ENCODE measurements around the gene AIPL1. TPM values are rescaled to one million over a fixed set of nuclear protein-coding genes. Genes with fewer than 3 reads are reported as not detected.

Gene AIPL1
- total and polyA plus RNA-seq, 10 of the 15 experiments (the other 5 are each of a cell fraction or from before 2014, with no cell fraction given), result not detected

- TF ChIP-seq, protein P1, sequence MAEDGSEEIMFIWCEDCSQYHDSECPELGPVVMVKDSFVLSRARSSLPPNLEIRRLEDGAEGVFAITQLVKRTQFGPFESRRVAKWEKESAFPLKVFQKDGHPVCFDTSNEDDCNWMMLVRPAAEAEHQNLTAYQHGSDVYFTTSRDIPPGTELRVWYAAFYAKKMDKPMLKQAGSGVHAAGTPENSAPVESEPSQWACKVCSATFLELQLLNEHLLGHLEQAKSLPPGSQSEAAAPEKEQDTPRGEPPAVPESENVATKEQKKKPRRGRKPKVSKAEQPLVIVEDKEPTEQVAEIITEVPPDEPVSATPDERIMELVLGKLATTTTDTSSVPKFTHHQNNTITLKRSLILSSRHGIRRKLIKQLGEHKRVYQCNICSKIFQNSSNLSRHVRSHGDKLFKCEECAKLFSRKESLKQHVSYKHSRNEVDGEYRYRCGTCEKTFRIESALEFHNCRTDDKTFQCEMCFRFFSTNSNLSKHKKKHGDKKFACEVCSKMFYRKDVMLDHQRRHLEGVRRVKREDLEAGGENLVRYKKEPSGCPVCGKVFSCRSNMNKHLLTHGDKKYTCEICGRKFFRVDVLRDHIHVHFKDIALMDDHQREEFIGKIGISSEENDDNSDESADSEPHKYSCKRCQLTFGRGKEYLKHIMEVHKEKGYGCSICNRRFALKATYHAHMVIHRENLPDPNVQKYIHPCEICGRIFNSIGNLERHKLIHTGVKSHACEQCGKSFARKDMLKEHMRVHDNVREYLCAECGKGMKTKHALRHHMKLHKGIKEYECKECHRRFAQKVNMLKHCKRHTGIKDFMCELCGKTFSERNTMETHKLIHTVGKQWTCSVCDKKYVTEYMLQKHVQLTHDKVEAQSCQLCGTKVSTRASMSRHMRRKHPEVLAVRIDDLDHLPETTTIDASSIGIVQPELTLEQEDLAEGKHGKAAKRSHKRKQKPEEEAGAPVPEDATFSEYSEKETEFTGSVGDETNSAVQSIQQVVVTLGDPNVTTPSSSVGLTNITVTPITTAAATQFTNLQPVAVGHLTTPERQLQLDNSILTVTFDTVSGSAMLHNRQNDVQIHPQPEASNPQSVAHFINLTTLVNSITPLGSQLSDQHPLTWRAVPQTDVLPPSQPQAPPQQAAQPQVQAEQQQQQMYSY (CRISPR knock-in tag; IDR thresholded peaks at IDR 0.05), result no peak
- TF ChIP-seq NR2F1 (conservative IDR thresholded peaks at IDR 0.05), result no peak
- TF ChIP-seq RELA (IDR thresholded peaks at IDR 0.05; ENCODE audit: borderline replicate concordance, partially characterized antibody), result no peak
- TF ChIP-seq, protein P2, sequence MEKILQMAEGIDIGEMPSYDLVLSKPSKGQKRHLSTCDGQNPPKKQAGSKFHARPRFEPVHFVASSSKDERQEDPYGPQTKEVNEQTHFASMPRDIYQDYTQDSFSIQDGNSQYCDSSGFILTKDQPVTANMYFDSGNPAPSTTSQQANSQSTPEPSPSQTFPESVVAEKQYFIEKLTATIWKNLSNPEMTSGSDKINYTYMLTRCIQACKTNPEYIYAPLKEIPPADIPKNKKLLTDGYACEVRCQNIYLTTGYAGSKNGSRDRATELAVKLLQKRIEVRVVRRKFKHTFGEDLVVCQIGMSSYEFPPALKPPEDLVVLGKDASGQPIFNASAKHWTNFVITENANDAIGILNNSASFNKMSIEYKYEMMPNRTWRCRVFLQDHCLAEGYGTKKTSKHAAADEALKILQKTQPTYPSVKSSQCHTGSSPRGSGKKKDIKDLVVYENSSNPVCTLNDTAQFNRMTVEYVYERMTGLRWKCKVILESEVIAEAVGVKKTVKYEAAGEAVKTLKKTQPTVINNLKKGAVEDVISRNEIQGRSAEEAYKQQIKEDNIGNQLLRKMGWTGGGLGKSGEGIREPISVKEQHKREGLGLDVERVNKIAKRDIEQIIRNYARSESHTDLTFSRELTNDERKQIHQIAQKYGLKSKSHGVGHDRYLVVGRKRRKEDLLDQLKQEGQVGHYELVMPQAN (conservative IDR thresholded peaks at IDR 0.05), result no peak
These were observed 5.7 kb downstream of the AIPL1 start (continued) for GRCh38 chr17:6429266-6429665.

GRCh38 chr17:6428207-6428965, 6.5 kb downstream of the AIPL1 start:
- FAIRE-seq (no peak), DNase-seq (ENCODE audit: low read depth, low spot score) (no peak), ATAC-seq (no peak)
- H3K79me2 ChIP-seq (ENCODE audit: control insufficient read depth, insufficient read depth, low read length), result no peaks in the 10 kb centered on the region
- in situ Hi-C loops (cut with MboI), result no loop called here
- H3K27ac ChIP-seq (ENCODE audit: control insufficient read depth, insufficient read depth), result no peak overlapping the region
- no peaks in the 10 kb centered on the region for H3K27me3 ChIP-seq (replicated peaks in 1 of 2; ENCODE audit: control insufficient read depth in 2 of 2, insufficient read depth in 2 of 2, low read length in 1 of 2)
- H3K4me1 ChIP-seq (ENCODE audit: control insufficient read depth, insufficient read depth, low read length), result peaks cover 7% of the 10 kb centered on the region
- intact Hi-C loops (cut with micrococcal nuclease; ENCODE audit: unreplicated experiment), result no loop called here
- H2AFZ ChIP-seq (ENCODE audit: control insufficient read depth, low read depth, low read length), result no peak overlapping the region
- ChIA-PET RAD21 (ENCODE audit: unreplicated experiment) (no interaction called here), CTCF (interaction anchor here (0.9 kb wide), 1 partner anchor 8 kb away, joined by 3 read pairs; no protein-coding TSS in a partner anchor), SMC1A (ENCODE audit: uncharacterized antibody, unreplicated experiment) (no interaction called here), POLR2A (no interaction called here)
- H3K4me2 ChIP-seq (ENCODE audit: control insufficient read depth, insufficient read depth), result no peak overlapping the region
- BruUV-seq (replicated peaks), result no TSS peak
- H4K20me1 ChIP-seq (ENCODE audit: control insufficient read depth, insufficient read depth), result no peaks in the 10 kb centered on the region
- 82% methylated on average over 14 of the region's 17 CpGs for WGBS (ENCODE audit: insufficient coverage, insufficient replicate concordance, low lambda C conversion rate, missing lambda C conversion rate)
- H3K9ac ChIP-seq (ENCODE audit: control insufficient read depth, insufficient read depth, low read length), result no peak overlapping the region
- no peaks in the 10 kb centered on the region for H3K36me3 ChIP-seq (ENCODE audit: control insufficient read depth in 2 of 2, insufficient read depth in 2 of 2, low read length in 1 of 2)
- H3K9me3 ChIP-seq (replicated peaks; ENCODE audit: control insufficient read depth, insufficient read depth, low read length), result no peaks in the 10 kb centered on the region; the same call in 1 of the 3 replicates
- H3K4me3 ChIP-seq, result no peak overlapping the region
- TF ChIP-seq BMI1 (IDR thresholded peaks at IDR 0.05; ENCODE audit: borderline replicate concordance) (no peak), TARDBP (IDR thresholded peaks at IDR 0.05; ENCODE audit: borderline replicate concordance) (no peak), SP1 (IDR thresholded peaks at IDR 0.05; ENCODE audit: low read depth, low read length) (no peak), EZH2 (IDR thresholded peaks at IDR 0.05; ENCODE audit: borderline replicate concordance, control insufficient read depth, low read depth, low read length) (no peak), MTA2 (IDR thresholded peaks at IDR 0.05; ENCODE audit: low read depth) (no peak), HCFC1 (IDR thresholded peaks at IDR 0.05; ENCODE audit: low read length) (no peak), STAT3 (IDR thresholded peaks at IDR 0.05; ENCODE audit: low read depth, low read length) (no peak), JUNB (IDR thresholded peaks at IDR 0.05) (no peak)
- TF ChIP-seq, protein P3, sequence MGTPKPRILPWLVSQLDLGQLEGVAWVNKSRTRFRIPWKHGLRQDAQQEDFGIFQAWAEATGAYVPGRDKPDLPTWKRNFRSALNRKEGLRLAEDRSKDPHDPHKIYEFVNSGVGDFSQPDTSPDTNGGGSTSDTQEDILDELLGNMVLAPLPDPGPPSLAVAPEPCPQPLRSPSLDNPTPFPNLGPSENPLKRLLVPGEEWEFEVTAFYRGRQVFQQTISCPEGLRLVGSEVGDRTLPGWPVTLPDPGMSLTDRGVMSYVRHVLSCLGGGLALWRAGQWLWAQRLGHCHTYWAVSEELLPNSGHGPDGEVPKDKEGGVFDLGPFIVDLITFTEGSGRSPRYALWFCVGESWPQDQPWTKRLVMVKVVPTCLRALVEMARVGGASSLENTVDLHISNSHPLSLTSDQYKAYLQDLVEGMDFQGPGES (IDR thresholded peaks at IDR 0.05), result no peak
- TF ChIP-seq, protein P4, sequence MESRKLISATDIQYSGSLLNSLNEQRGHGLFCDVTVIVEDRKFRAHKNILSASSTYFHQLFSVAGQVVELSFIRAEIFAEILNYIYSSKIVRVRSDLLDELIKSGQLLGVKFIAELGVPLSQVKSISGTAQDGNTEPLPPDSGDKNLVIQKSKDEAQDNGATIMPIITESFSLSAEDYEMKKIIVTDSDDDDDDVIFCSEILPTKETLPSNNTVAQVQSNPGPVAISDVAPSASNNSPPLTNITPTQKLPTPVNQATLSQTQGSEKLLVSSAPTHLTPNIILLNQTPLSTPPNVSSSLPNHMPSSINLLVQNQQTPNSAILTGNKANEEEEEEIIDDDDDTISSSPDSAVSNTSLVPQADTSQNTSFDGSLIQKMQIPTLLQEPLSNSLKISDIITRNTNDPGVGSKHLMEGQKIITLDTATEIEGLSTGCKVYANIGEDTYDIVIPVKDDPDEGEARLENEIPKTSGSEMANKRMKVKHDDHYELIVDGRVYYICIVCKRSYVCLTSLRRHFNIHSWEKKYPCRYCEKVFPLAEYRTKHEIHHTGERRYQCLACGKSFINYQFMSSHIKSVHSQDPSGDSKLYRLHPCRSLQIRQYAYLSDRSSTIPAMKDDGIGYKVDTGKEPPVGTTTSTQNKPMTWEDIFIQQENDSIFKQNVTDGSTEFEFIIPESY (IDR thresholded peaks at IDR 0.05), result no peak
